Uterus (tissue), 4 donors: ENCODE data around the gene SLC29A1. TPM values are rescaled to one million over a fixed set of nuclear protein-coding genes. Genes with fewer than 3 reads are reported as not detected.
A peak's percentile ranks its signal among the peaks of the same experiment; 100 is the strongest.

Source experiments
- DNase-seq, 2 donors: peaks; one replicate each; pipeline ENCODE4 v3.0.0-alpha.2; 2019 to 2020
- H3K27ac ChIP-seq, 2 donors: fragments of 200-600 bp; sonication (generic); 1 replicate in 1 of 2; 2 replicates in 1 of 2; pipeline ENCODE4 v1.5.1; 2016 to 2018
- H3K27me3 ChIP-seq, 2 donors: fragments of 200-600 bp; sonication (generic); one replicate each; pipeline ENCODE4 v1.5.1; 2018 to 2019; ENCODE audit warnings: control low read depth in 1 of 2
- H3K36me3 ChIP-seq, 2 donors: fragments of 200-600 bp; sonication (generic); one replicate each; pipeline ENCODE4 v1.5.1; 2019; ENCODE audit warnings: control low read depth in 1 of 2
- H3K4me1 ChIP-seq, 2 donors: fragments of 200-600 bp; sonication (generic); one replicate each; pipeline ENCODE4 v1.5.1; 2018 to 2019; ENCODE audit warnings: control low read depth in 1 of 2
- H3K4me3 ChIP-seq, 2 donors: fragments of 200-600 bp; sonication (generic); 1 replicate in 1 of 2; 2 replicates in 1 of 2; pipeline ENCODE4 v1.5.1; 2018 to 2019; ENCODE audit warnings: mild to moderate bottlenecking in 1 of 2
- H3K9me3 ChIP-seq, 2 donors: fragments of 200-600 bp; sonication (generic); one replicate each; pipeline ENCODE4 v1.5.1; 2019; ENCODE audit warnings: control low read depth in 1 of 2
- POLR2A ChIP-seq, 2 donors: fragments of 450-650 bp; IDR thresholded peaks; one replicate each; pipeline ENCODE4 v1.6.1; 2016; ENCODE audit warnings: antibody characterized with exemption in 2 of 2, mild to moderate bottlenecking in 1 of 2, moderate library complexity in 1 of 2
- intact Hi-C: fragments of 100-400 bp; cut with DNase I; formaldehyde crosslinking; loops from one replicate; pipeline ENCODE4 v1.15.1; 2023; ENCODE audit warnings: low total_unique reads
- total RNA-seq, 4 donors: library from RNA; depleted of rRNA in 3 of 4; stranded (reverse); fragments of >200 nt in 3 of 4; gene quantifications; one replicate each; pipeline versions ENCODE4 v1.1.0 to v1.2.4, GENCODE V29; 2014 to 2023
- TF ChIP-seq, protein P1 (sequence below), 4 experiments: fragments of 200-600 bp in 2 of 4; fragments of 450-650 bp in 2 of 4; sonication (generic) in 2 of 4; IDR thresholded peaks; one replicate each; pipeline ENCODE4 v1.5.1; 2016 to 2019; ENCODE audit warnings: antibody characterized with exemption in 4 of 4, mild to moderate bottlenecking in 2 of 4, moderate library complexity in 1 of 4
- donor health status: DM: yes; HTN: yes; CAD: no.

The SLC29A1 gene
- total RNA-seq, 4 donors from 2014 or later, result 29.9 to 150 (median 95.1) TPM

DNA sequence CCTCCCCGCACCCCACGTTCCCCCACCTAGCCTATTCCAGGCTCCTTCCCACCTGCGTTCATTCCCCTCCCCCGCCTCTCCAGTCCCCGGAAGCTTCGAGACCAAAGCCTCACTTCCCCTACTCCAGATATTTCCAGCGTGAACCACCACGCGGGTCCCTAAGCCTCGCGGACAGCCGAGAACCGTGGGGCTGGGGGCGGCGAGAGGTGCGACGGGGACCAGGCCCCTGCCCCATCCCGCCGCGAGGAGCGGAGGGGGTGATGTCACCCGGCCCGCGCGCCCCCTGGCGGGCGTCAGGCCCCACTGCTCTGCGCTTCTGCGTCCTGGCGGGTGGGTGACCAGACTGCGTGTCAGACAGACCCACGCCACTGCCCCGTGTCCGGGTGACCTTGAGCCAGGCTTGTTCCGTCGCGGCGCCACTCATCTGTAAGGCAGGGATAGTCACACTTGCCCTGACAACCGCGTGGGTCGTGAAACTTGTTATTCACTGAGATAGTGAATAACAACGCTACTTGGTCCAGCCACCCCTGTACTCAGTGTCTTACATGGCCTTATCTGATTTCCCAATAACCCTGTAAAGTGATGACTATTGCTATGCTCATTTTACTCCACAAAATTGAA lies 14.5 kb downstream of the SLC29A1 start:
- intact Hi-C loops, result loop anchor here (10.0 kb wide), 1 partner anchor 63 kb away; no protein-coding TSS in a partner anchor
- H3K4me3 ChIP-seq, result peak overlapping the region; percentile 57 to 71
- H3K36me3 ChIP-seq, result no peaks in the 10 kb centered on the region
- TF ChIP-seq POLR2A (IDR thresholded peaks at IDR 0.05), result peak; percentile 6 to 50
- TF ChIP-seq, protein P1, sequence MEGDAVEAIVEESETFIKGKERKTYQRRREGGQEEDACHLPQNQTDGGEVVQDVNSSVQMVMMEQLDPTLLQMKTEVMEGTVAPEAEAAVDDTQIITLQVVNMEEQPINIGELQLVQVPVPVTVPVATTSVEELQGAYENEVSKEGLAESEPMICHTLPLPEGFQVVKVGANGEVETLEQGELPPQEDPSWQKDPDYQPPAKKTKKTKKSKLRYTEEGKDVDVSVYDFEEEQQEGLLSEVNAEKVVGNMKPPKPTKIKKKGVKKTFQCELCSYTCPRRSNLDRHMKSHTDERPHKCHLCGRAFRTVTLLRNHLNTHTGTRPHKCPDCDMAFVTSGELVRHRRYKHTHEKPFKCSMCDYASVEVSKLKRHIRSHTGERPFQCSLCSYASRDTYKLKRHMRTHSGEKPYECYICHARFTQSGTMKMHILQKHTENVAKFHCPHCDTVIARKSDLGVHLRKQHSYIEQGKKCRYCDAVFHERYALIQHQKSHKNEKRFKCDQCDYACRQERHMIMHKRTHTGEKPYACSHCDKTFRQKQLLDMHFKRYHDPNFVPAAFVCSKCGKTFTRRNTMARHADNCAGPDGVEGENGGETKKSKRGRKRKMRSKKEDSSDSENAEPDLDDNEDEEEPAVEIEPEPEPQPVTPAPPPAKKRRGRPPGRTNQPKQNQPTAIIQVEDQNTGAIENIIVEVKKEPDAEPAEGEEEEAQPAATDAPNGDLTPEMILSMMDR (IDR thresholded peaks at IDR 0.05), result peak; percentile 92 to 99 (median 97)
- H3K27ac ChIP-seq, result peak overlapping the region; percentile 97 to 99
- peak; percentile 79 to 85 for DNase-seq
- no peaks in the 10 kb centered on the region for H3K27me3 ChIP-seq
- H3K9me3 ChIP-seq, result no peaks in the 10 kb centered on the region
- peaks cover 16 to 35% of the 10 kb centered on the region in 2 donors for H3K4me1 ChIP-seq

DNA sequence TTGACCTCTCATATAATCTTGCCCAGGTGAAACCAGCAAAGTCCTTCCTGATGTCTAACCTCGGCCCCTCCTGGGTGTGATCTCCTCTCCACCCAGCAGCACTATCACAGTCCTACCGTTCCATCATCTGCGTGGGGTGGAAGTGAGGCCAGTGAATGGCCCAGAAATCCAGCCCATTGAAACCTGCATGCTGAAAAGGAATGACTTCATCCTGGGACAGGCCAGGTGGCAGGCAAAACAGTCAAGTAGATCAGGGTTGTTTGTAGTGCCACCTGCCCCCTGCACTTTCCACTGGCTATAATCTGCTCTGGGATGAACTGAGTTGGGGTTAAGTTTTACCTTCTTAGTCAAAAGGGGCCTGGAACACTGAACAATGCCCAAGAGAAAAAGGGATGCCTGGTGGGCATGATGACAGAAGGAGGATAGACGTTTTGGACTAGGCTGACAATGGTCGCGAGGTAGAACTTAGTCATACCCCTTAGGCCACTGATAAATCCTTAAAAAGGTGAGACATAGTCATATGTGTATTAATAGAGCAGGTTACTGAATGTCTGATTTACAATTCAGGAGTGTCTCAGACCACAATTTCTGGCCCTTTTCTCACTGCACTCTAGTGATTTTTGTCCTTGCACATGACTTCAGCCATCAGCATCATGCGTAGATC lies 15.4 kb downstream of the SLC29A1 start:
- H3K4me3 ChIP-seq, result no peak overlapping the region
- H3K4me1 ChIP-seq, result peaks cover 16 to 31% of the 10 kb centered on the region in 2 donors
- TF ChIP-seq POLR2A (IDR thresholded peaks at IDR 0.05), result no peak
- TF ChIP-seq, protein P1 (IDR thresholded peaks at IDR 0.05), result no peak
- no peaks in the 10 kb centered on the region for H3K36me3 ChIP-seq
- DNase-seq, result no peak
- H3K27me3 ChIP-seq, result no peaks in the 10 kb centered on the region
- H3K27ac ChIP-seq, result peak overlapping the region; percentile 97 to 99
- no peaks in the 10 kb centered on the region for H3K9me3 ChIP-seq
- intact Hi-C loops, result loop anchor here (10.0 kb wide), 1 partner anchor 64 kb away; no protein-coding TSS in a partner anchor

DNA sequence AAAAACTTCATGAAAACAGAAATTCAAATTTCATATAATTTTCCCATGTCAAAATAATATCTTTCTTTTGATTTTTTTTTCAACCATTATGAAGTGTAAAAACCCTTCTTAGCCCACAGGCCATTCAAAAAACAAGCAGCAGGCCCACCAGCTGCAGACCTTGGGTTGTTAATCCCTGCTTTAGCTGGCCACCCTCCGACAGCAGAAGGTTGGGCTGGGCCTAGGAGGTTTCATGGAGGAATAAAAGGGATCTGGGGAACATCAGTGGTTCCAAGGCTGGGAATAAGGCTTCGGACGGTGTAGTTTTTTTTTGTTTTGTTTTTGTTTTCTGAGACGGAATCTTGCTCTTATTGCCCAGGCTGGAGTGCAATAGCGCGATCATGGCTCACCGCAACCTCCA lies 19.9 kb downstream of the SLC29A1 start:
- Histone ChIP-seq H3K4me1 (peaks cover 0 to 1% of the 10 kb centered on the region in 2 donors), H3K9me3 (no peaks in the 10 kb centered on the region), H3K4me3 (no peak overlapping the region), H3K27ac (no peak overlapping the region), H3K36me3 (no peaks in the 10 kb centered on the region), H3K27me3 (no peaks in the 10 kb centered on the region)
- no peak for DNase-seq
- no peak for TF ChIP-seq POLR2A (IDR thresholded peaks at IDR 0.05)
- TF ChIP-seq, protein P1 (IDR thresholded peaks at IDR 0.05), result no peak
- intact Hi-C loops, result no loop called here

DNA sequence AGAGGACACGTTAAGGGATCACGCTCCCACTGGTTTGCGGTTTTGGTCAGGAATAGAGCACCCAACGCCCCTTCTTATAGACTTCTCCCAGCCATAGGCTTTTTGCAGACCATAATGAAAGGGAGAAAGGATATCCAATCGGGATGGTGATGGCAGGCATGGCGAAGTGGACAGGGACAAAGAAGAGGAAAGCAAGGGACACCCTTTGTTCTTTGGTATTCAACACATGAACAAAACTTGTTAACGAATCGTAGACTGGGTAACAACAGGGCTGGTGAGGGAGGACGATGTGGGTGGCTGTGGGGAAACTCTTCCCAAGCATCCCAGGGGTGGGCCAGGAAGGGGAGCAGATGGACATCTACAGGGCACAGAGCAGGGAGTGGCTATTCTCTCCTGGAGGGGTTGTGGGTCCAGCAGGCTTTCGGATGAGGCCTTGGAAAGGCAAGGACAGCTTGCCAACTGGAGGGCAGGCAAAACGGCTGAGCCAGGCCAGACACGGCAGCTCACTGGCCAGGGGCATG lies 22.1 kb downstream of the SLC29A1 start:
- H3K9me3 ChIP-seq, result no peaks in the 10 kb centered on the region
- DNase-seq, result no peak
- peak overlapping the region; percentile 99 for H3K27ac ChIP-seq
- no peaks in the 10 kb centered on the region for H3K27me3 ChIP-seq
- H3K36me3 ChIP-seq, result no peaks in the 10 kb centered on the region
- intact Hi-C loops, result no loop called here
- peak overlapping the region; percentile 98 for H3K4me3 ChIP-seq
- H3K4me1 ChIP-seq, result peaks cover 0 to 9% of the 10 kb centered on the region in 2 donors
- TF ChIP-seq, protein P1 (IDR thresholded peaks at IDR 0.05), result no peak
- TF ChIP-seq POLR2A (IDR thresholded peaks at IDR 0.05), result no peak
